Measurements from ENCODE around the gene AARS1. TPM values are rescaled to one million over a fixed set of nuclear protein-coding genes. Genes with fewer than 3 reads are reported as not detected.
"Not testable (repeated sequence)": the region's sequence is repeated elsewhere in the genome, so short reads cannot be mapped to it uniquely, and the experiment has no call there.

The AARS1 gene
- total and polyA plus RNA-seq, 10 of the 15 experiments (the other 5 are each of a cell fraction or from before 2014, with no cell fraction given), result 21.5 to 143 (median 96.9) TPM

GRCh38 chr16:70225430-70225829 is 63.9 kb downstream of the AARS1 start:
- H3K9ac ChIP-seq (ENCODE audit: control insufficient read depth, insufficient read depth, low read length); H3K4me2 ChIP-seq (ENCODE audit: control insufficient read depth, insufficient read depth); H3K79me2 ChIP-seq (ENCODE audit: control insufficient read depth, insufficient read depth, low read length); H4K20me1 ChIP-seq (ENCODE audit: control insufficient read depth, insufficient read depth); SMC1A ChIA-PET (ENCODE audit: uncharacterized antibody, unreplicated experiment); H2AFZ ChIP-seq (ENCODE audit: control insufficient read depth, low read depth, low read length); H3K9me3 ChIP-seq (replicated peaks; ENCODE audit: control insufficient read depth, insufficient read depth, low read length); in situ Hi-C loops (cut with MboI); DNase-seq (ENCODE audit: low read depth, low spot score); POLR2A ChIA-PET; FAIRE-seq; H3K27ac ChIP-seq (ENCODE audit: control insufficient read depth, insufficient read depth); ATAC-seq; intact Hi-C loops (cut with micrococcal nuclease; ENCODE audit: unreplicated experiment); BruUV-seq (replicated peaks); CTCF ChIA-PET; H3K36me3 ChIP-seq (ENCODE audit: control insufficient read depth in 2 of 2, insufficient read depth in 2 of 2, low read length in 1 of 2); RAD21 ChIA-PET (ENCODE audit: unreplicated experiment); H3K27me3 ChIP-seq (replicated peaks in 1 of 2; ENCODE audit: control insufficient read depth in 2 of 2, insufficient read depth in 2 of 2, low read length in 1 of 2); H3K4me1 ChIP-seq (ENCODE audit: control insufficient read depth, insufficient read depth, low read length); H3K4me3 ChIP-seq: not testable (repeated sequence)
- no CpG with 5 or more reads among the region's 4 CpGs for WGBS (ENCODE audit: insufficient coverage, insufficient replicate concordance, low lambda C conversion rate, missing lambda C conversion rate)

DNA sequence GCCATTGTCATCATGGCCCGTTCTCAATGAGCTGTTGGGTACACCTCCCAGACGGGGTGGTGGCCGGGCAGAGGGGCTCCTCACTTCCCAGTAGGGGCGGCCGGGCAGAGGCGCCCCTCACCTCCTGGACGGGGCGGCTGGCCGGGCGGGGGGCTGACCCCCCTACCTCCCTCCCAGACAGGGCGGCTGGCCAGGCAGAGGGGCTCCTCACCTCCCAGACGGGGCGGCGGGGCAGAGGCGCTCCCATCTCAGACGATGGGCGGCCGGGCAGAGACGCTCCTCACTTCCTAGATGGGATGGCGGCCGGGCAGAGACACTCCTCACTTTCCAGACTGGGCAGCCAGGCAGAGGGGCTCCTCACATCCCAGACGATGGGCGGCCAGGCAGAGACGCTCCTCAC is 64.7 kb downstream of the AARS1 start:
- SMC1A ChIA-PET (ENCODE audit: uncharacterized antibody, unreplicated experiment); FAIRE-seq: not testable (repeated sequence)
- 95% methylated on average over 15 of the region's 24 CpGs for WGBS (ENCODE audit: insufficient coverage, insufficient replicate concordance, low lambda C conversion rate, missing lambda C conversion rate)

GRCh38 chr16:70223971-70224513 is 65.3 kb downstream of the AARS1 start:
- DNase-seq (ENCODE audit: low read depth, low spot score); FAIRE-seq; RAD21 ChIA-PET (ENCODE audit: unreplicated experiment); BruUV-seq (replicated peaks); H3K4me1 ChIP-seq (ENCODE audit: control insufficient read depth, insufficient read depth, low read length); H3K9me3 ChIP-seq (replicated peaks; ENCODE audit: control insufficient read depth, insufficient read depth, low read length); H3K27ac ChIP-seq (ENCODE audit: control insufficient read depth, insufficient read depth); H3K27me3 ChIP-seq (replicated peaks in 1 of 2; ENCODE audit: control insufficient read depth in 2 of 2, insufficient read depth in 2 of 2, low read length in 1 of 2); POLR2A ChIA-PET; H4K20me1 ChIP-seq (ENCODE audit: control insufficient read depth, insufficient read depth); H3K4me3 ChIP-seq; CTCF ChIA-PET; SMC1A ChIA-PET (ENCODE audit: uncharacterized antibody, unreplicated experiment); H3K79me2 ChIP-seq (ENCODE audit: control insufficient read depth, insufficient read depth, low read length); in situ Hi-C loops (cut with MboI); H2AFZ ChIP-seq (ENCODE audit: control insufficient read depth, low read depth, low read length); intact Hi-C loops (cut with micrococcal nuclease; ENCODE audit: unreplicated experiment); H3K36me3 ChIP-seq (ENCODE audit: control insufficient read depth in 2 of 2, insufficient read depth in 2 of 2, low read length in 1 of 2); ATAC-seq; H3K4me2 ChIP-seq (ENCODE audit: control insufficient read depth, insufficient read depth); H3K9ac ChIP-seq (ENCODE audit: control insufficient read depth, insufficient read depth, low read length): not testable (repeated sequence)
- 92% methylated on average over 1 of the region's 3 CpGs for WGBS (ENCODE audit: insufficient coverage, insufficient replicate concordance, low lambda C conversion rate, missing lambda C conversion rate)

More for the DNA sequence above, 64.7 kb downstream of the AARS1 start:
- H3K4me1 ChIP-seq (ENCODE audit: control insufficient read depth, insufficient read depth, low read length); H3K4me2 ChIP-seq (ENCODE audit: control insufficient read depth, insufficient read depth); H3K27me3 ChIP-seq (replicated peaks in 1 of 2; ENCODE audit: control insufficient read depth in 2 of 2, insufficient read depth in 2 of 2, low read length in 1 of 2); H3K79me2 ChIP-seq (ENCODE audit: control insufficient read depth, insufficient read depth, low read length); ATAC-seq; H3K27ac ChIP-seq (ENCODE audit: control insufficient read depth, insufficient read depth); H3K9ac ChIP-seq (ENCODE audit: control insufficient read depth, insufficient read depth, low read length); H4K20me1 ChIP-seq (ENCODE audit: control insufficient read depth, insufficient read depth); DNase-seq (ENCODE audit: low read depth, low spot score); RAD21 ChIA-PET (ENCODE audit: unreplicated experiment); H3K4me3 ChIP-seq; H3K9me3 ChIP-seq (replicated peaks; ENCODE audit: control insufficient read depth, insufficient read depth, low read length); intact Hi-C loops (cut with micrococcal nuclease; ENCODE audit: unreplicated experiment); BruUV-seq (replicated peaks); in situ Hi-C loops (cut with MboI); H3K36me3 ChIP-seq (ENCODE audit: control insufficient read depth in 2 of 2, insufficient read depth in 2 of 2, low read length in 1 of 2); H2AFZ ChIP-seq (ENCODE audit: control insufficient read depth, low read depth, low read length); CTCF ChIA-PET; POLR2A ChIA-PET: not testable (repeated sequence)

DNA sequence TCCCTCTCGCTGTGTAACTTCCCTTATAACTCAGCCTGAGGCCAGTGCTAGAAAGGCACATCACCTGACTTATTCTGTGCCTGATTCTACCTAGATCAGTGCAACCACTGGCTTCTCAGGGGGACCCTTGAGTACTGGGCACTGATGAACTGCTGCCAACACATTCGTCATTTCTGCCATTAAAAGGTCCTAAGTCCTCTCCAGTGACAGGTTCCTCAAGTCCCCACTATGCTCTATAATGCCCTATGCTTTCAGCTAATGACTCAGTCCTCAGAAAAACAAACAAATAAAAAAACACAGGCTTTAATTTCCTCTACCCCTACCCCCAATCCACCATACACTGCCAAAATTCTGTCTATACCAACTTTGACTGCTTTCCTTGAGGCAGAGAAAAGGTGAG is 66.1 kb downstream of the AARS1 start:
- no CpG with 5 or more reads among the region's 2 CpGs for WGBS (ENCODE audit: insufficient coverage, insufficient replicate concordance, low lambda C conversion rate, missing lambda C conversion rate)
- not testable (repeated sequence) for BruUV-seq (replicated peaks)

More for the DNA sequence above, 66.1 kb downstream of the AARS1 start:
- H3K27me3 ChIP-seq (replicated peaks in 1 of 2; ENCODE audit: control insufficient read depth in 2 of 2, insufficient read depth in 2 of 2, low read length in 1 of 2); intact Hi-C loops (cut with micrococcal nuclease; ENCODE audit: unreplicated experiment); RAD21 ChIA-PET (ENCODE audit: unreplicated experiment); FAIRE-seq; ATAC-seq; H3K4me3 ChIP-seq; H3K9ac ChIP-seq (ENCODE audit: control insufficient read depth, insufficient read depth, low read length); H2AFZ ChIP-seq (ENCODE audit: control insufficient read depth, low read depth, low read length); CTCF ChIA-PET; POLR2A ChIA-PET; H3K9me3 ChIP-seq (replicated peaks; ENCODE audit: control insufficient read depth, insufficient read depth, low read length); SMC1A ChIA-PET (ENCODE audit: uncharacterized antibody, unreplicated experiment); H3K4me1 ChIP-seq (ENCODE audit: control insufficient read depth, insufficient read depth, low read length); H4K20me1 ChIP-seq (ENCODE audit: control insufficient read depth, insufficient read depth); H3K4me2 ChIP-seq (ENCODE audit: control insufficient read depth, insufficient read depth); H3K79me2 ChIP-seq (ENCODE audit: control insufficient read depth, insufficient read depth, low read length); DNase-seq (ENCODE audit: low read depth, low spot score); H3K27ac ChIP-seq (ENCODE audit: control insufficient read depth, insufficient read depth); in situ Hi-C loops (cut with MboI); H3K36me3 ChIP-seq (ENCODE audit: control insufficient read depth in 2 of 2, insufficient read depth in 2 of 2, low read length in 1 of 2): not testable (repeated sequence)
